A549 treated with Mapracorat at 1 μM for 4 hours (cell line): ENCODE data around the gene HEATR9. TPM values are rescaled to one million over a fixed set of nuclear protein-coding genes. Genes with fewer than 3 reads are reported as not detected.

Source experiments
- total RNA-seq: library from RNA; stranded (reverse); fragments of 200-300 nt; extraction: Qiagen RNA extraction; gene quantifications from 5 replicates; pipeline ENCODE4 v1.2.3, GENCODE V29; 2022

The HEATR9 gene, protein sequence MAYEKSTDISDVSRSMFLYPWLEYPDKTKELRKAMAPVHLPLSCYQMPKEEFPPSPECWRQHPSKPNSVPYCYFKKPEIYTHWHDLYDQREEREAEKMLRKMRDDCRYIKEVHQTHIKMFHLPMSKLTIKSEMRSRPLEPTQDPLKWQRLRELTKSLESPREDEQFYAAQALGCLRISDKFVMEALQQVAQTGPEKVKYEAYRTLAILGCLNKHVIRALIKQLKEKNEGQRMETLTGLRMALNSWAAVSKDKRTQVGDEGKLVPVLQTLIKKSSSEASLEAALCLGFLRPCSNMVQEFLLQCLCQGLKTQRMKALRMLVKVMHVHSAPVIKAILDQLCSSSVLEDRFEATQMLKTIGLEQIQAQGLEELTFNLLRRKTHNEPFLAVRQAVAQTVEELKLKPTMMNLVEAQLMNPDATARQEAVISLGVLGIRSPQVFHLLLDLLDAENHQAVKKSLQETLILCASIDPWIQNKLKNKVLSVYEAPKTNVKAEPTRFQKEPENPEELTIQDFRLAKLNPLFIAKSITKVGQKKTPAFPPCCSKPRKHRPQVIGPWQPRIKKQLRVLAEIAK
- total RNA-seq, result not detected in 5 replicates

DNA sequence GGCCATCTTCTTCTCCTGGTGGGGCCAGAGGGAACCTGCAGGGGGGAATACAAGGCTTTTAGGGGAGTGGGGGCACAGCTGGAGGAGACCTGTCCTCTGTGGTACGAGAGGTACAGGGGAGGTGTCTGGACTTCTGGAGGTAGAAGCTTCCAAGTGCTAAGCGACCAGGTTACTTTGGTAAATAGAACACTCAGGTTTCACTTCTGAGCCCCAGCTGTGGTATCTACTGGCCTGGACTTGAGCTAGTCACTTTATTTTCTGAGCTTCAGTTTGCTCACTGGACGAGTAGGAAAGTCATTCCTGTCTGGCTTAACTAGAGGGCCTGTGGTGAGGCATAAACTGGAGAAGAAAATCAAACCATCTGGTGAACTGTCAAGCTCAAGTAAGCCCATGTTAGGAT, at the start of gene HEATR9:
HEATR9 (minus strand) TSS at position 155 of the 400 bp plus-strand sequence; CDS start at position 6, 149 bp downstream.

DNA sequence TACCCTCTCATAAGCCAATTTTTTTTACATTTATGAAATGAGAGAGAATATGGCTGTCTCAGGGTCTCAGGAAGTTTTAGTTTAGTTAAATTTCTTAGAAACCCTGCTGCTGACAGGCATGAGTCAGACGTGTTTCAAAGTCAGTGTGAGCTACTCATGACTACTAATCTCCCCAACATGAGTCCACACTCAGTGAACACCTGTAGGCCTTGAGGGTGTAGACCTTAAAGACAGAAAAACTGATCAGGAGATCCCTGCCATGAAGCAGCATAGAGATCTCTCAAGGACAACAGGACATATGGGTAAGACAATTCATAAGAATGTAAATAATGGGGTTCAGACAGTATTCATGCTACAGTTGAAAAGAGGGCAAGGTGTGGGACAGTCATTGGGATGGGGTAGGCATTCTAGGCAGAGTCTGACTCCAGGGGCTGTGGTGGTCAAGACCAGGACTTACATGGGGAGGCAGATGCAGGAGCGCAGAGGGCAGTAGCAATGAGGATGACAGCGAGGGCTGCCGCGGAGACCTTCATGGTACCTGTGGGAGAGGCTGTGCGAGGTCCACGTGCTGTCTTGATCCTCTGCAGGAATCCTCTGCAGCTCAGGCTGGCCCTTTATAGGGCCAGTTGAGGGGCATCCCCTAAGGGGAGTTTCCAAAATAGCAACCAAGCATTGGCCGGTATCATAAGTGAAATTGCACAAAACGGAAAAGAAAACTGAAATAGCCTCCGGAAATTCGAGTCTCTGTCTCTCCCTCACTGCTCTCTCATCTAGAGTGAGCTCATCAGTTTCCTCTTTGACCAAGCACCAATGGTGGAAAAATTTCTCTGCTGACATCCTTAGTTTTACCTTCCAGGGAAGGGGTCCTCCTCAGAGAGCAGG, 11.3 kb upstream of the HEATR9 start, which contains the start of gene CCL5:
CCL5 (minus strand) TSS at position 588 of the 882 bp plus-strand sequence.

DNA sequence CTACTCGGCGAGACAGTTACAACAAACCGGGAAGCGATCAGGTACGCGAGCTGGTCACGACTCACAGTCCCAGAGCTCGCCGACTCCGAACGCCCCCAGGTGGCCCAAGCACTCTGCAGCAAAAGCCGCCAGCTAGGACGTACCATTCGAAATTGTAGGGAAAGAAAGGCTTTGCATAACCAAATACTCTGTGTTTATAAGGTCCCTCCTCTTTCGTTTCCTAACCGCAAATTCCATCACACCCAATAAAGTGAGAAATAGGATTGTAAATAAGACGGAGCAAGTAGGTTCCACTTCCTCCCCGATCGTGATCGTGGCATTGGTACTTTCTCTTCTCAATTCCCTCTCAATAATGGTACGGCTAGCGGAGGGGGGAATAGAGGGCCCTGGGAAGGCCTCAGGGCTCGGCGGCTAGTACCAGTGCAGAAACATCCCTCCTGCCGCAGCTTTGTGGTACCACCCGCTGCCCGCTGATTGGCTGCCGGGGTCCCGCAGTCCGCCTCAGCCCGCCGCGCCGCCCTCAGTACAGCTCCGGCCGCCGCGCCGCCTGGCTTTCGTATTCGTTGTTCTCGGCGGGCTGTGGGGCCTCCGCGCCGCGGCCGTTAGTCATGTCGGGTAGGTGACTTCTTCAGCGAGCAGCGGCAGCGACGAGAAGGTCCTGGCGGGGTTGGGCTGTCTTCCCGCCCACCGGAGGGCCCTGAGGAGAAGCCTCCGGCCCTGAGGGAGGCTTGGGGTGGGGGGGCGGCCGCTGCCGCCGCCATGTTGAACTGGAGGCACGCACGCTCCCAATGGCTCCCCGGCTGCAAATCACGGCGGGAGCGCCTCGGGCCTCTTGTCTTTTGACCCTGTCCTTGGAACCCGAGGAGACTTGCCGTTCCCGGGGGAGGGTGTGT, 59.5 kb downstream of the HEATR9 start, which contains the start of gene TAF15:
TAF15 (plus strand) TSS at position 523 of the 893 bp plus-strand sequence; CDS start at position 609, 86 bp downstream.

Other genes with a start within 250 kb of the HEATR9 start
- gene RASL10B, start 137.3 kb downstream of the HEATR9 start, total RNA-seq, result 0.07 to 0.14 TPM (median 0.13 TPM) in 5 replicates
- 0.04 to 0.08 TPM (median 0.08 TPM) in 5 replicates for gene GAS2L2, start 115.7 kb downstream of the HEATR9 start, total RNA-seq
- gene C17orf50, start 108.0 kb downstream of the HEATR9 start, total RNA-seq, result 0.21 to 0.59 TPM (median 0.34 TPM) in 4 of 5 replicates, not detected in the other
- gene MMP28, start 73.2 kb downstream of the HEATR9 start, total RNA-seq, result 4.5 to 8.7 TPM (median 7.5 TPM) in 5 replicates
- 197 to 220 TPM (median 203 TPM) in 5 replicates for gene TAF15, start 59.4 kb downstream of the HEATR9 start, total RNA-seq
- gene CCL5, start 11.5 kb upstream of the HEATR9 start, total RNA-seq, result 1.1 to 1.5 TPM (median 1.2 TPM) in 5 replicates
- 2.7 to 3.9 TPM (median 3.1 TPM) in 5 replicates for gene RDM1, start 61.9 kb upstream of the HEATR9 start, total RNA-seq
- not detected in 5 replicates for gene LYZL6, start 74.8 kb upstream of the HEATR9 start, total RNA-seq
- gene CCL16, start 112.6 kb upstream of the HEATR9 start, total RNA-seq, result not detected in 5 replicates
- not detected in 5 replicates for gene CCL14, start 117.8 kb upstream of the HEATR9 start, total RNA-seq
- not detected in 5 replicates for gene CCL15, start 132.7 kb upstream of the HEATR9 start, total RNA-seq
- gene CCL23, start 149.1 kb upstream of the HEATR9 start, total RNA-seq, result not detected in 5 replicates
- 0.21 TPM in 1 of 5 replicates, not detected in the others for gene CCL18, start 195.4 kb upstream of the HEATR9 start, total RNA-seq
- gene CCL3, start 221.3 kb upstream of the HEATR9 start, total RNA-seq, result not detected in 5 replicates
- not detected in 5 replicates for gene CCL4, start 234.9 kb upstream of the HEATR9 start, total RNA-seq